ENCODE measurements around the gene NUP107. TPM values are rescaled to one million over a fixed set of nuclear protein-coding genes. Genes with fewer than 3 reads are reported as not detected.
A peak's percentile ranks its signal among the peaks of the same experiment; 100 is the strongest.

The NUP107 gene
- total RNA-seq, 1 experiment from 2014 or later, result 132 TPM

DNA sequence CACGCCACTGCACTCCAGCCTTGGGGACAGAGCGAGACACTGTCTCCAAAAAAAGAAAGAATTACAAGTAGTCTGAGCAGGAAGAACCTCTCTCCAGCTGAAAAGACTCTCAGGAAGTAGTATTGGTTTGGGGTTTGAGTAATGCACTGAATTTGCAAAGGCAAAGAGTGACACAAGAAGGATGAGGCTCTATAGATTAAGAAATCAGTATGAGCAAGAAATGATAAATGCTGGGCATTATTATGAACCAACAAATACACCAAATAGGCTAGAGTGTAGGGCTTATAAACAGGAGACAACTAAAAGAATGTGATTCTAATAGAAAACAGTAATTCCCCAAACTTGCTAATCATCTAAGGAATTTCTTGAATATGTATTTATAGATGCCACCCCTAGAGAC is 56.6 kb downstream of the NUP107 start (continued):
- TF ChIP-seq KAT7 (CRISPR knock-in tag; IDR thresholded peaks at IDR 0.05; ENCODE audit: borderline replicate concordance), result no peak
- TF ChIP-seq, protein P1, sequence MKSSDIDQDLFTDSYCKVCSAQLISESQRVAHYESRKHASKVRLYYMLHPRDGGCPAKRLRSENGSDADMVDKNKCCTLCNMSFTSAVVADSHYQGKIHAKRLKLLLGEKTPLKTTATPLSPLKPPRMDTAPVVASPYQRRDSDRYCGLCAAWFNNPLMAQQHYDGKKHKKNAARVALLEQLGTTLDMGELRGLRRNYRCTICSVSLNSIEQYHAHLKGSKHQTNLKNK (CRISPR knock-in tag; IDR thresholded peaks at IDR 0.05), result no peak
- no peak for TF ChIP-seq SP1 (CRISPR knock-in tag; conservative IDR thresholded peaks at IDR 0.05)
- TF ChIP-seq, protein P2, sequence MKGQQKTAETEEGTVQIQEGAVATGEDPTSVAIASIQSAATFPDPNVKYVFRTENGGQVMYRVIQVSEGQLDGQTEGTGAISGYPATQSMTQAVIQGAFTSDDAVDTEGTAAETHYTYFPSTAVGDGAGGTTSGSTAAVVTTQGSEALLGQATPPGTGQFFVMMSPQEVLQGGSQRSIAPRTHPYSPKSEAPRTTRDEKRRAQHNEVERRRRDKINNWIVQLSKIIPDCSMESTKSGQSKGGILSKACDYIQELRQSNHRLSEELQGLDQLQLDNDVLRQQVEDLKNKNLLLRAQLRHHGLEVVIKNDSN (CRISPR knock-in tag; IDR thresholded peaks at IDR 0.05), result no peak
- TF ChIP-seq MXD4 (CRISPR knock-in tag; IDR thresholded peaks at IDR 0.05; ENCODE audit: borderline replicate concordance), result no peak
- TF ChIP-seq GRHL2 (CRISPR knock-in tag; IDR thresholded peaks at IDR 0.05; ENCODE audit: insufficient replicate concordance, severe bottlenecking), result no peak
- no peak for TF ChIP-seq NR3C1 (CRISPR knock-in tag; conservative IDR thresholded peaks at IDR 0.05; ENCODE audit: low read depth)
- TF ChIP-seq ZNF416 (CRISPR knock-in tag; IDR thresholded peaks at IDR 0.05), result no peak
- no peak for TF ChIP-seq CREM (CRISPR knock-in tag; IDR thresholded peaks at IDR 0.05)

- Mint-ChIP-seq H3K4me1 (peaks cover 17% of the 10 kb centered on the region), H3K9me3 (no peaks in the 10 kb centered on the region), H3K36me3 (peaks cover 6% of the 10 kb centered on the region), H3K4me3 (peak overlapping the region; percentile 98), H3K27ac (peak overlapping the region; percentile 78; the same call in 1 of the 2 replicates), H3K27me3 (ENCODE audit: low read depth) (no peaks in the 10 kb centered on the region)
- TF ChIP-seq, protein P3, sequence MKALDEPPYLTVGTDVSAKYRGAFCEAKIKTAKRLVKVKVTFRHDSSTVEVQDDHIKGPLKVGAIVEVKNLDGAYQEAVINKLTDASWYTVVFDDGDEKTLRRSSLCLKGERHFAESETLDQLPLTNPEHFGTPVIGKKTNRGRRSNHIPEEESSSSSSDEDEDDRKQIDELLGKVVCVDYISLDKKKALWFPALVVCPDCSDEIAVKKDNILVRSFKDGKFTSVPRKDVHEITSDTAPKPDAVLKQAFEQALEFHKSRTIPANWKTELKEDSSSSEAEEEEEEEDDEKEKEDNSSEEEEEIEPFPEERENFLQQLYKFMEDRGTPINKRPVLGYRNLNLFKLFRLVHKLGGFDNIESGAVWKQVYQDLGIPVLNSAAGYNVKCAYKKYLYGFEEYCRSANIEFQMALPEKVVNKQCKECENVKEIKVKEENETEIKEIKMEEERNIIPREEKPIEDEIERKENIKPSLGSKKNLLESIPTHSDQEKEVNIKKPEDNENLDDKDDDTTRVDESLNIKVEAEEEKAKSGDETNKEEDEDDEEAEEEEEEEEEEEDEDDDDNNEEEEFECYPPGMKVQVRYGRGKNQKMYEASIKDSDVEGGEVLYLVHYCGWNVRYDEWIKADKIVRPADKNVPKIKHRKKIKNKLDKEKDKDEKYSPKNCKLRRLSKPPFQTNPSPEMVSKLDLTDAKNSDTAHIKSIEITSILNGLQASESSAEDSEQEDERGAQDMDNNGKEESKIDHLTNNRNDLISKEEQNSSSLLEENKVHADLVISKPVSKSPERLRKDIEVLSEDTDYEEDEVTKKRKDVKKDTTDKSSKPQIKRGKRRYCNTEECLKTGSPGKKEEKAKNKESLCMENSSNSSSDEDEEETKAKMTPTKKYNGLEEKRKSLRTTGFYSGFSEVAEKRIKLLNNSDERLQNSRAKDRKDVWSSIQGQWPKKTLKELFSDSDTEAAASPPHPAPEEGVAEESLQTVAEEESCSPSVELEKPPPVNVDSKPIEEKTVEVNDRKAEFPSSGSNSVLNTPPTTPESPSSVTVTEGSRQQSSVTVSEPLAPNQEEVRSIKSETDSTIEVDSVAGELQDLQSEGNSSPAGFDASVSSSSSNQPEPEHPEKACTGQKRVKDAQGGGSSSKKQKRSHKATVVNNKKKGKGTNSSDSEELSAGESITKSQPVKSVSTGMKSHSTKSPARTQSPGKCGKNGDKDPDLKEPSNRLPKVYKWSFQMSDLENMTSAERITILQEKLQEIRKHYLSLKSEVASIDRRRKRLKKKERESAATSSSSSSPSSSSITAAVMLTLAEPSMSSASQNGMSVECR (CRISPR knock-in tag; IDR thresholded peaks at IDR 0.05; ENCODE audit: borderline replicate concordance), result no peak
- TF ChIP-seq TP53 (CRISPR knock-in tag; IDR thresholded peaks at IDR 0.05) (no peak), JAZF1 (CRISPR knock-in tag; IDR thresholded peaks at IDR 0.05) (no peak), FOXP1 (CRISPR knock-in tag; IDR thresholded peaks at IDR 0.05; ENCODE audit: borderline replicate concordance) (no peak), ZNF121 (CRISPR knock-in tag; IDR thresholded peaks at IDR 0.05) (no peak), ESRRA (CRISPR knock-in tag; IDR thresholded peaks at IDR 0.05; ENCODE audit: borderline replicate concordance) (no peak), ATF1 (CRISPR knock-in tag; IDR thresholded peaks at IDR 0.05) (no peak), HMGA2 (CRISPR knock-in tag; IDR thresholded peaks at IDR 0.05) (no peak), PRDM15 (CRISPR knock-in tag; IDR thresholded peaks at IDR 0.05) (no peak), NFATC4 (CRISPR knock-in tag; IDR thresholded peaks at IDR 0.05) (no peak), NR1H2 (CRISPR knock-in tag; IDR thresholded peaks at IDR 0.05) (no peak), CTCF (IDR thresholded peaks at IDR 0.05) (no peak), SOX15 (CRISPR knock-in tag; IDR thresholded peaks at IDR 0.05) (no peak), EMX1 (CRISPR knock-in tag; IDR thresholded peaks at IDR 0.05) (no peak), KAT7 (CRISPR knock-in tag; IDR thresholded peaks at IDR 0.05; ENCODE audit: borderline replicate concordance) (no peak)
- TF ChIP-seq, protein P4, sequence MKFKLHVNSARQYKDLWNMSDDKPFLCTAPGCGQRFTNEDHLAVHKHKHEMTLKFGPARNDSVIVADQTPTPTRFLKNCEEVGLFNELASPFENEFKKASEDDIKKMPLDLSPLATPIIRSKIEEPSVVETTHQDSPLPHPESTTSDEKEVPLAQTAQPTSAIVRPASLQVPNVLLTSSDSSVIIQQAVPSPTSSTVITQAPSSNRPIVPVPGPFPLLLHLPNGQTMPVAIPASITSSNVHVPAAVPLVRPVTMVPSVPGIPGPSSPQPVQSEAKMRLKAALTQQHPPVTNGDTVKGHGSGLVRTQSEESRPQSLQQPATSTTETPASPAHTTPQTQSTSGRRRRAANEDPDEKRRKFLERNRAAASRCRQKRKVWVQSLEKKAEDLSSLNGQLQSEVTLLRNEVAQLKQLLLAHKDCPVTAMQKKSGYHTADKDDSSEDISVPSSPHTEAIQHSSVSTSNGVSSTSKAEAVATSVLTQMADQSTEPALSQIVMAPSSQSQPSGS (CRISPR knock-in tag; IDR thresholded peaks at IDR 0.05; ENCODE audit: borderline replicate concordance, low read depth), result no peak
- no peak for DNase-seq (ENCODE audit: low spot score)
- no peak for ATAC-seq
- CTCF ChIA-PET, result interaction anchor here (1.1 to 1.8 kb wide), 3 partner anchors 63 to 587 kb away, joined by 3 to 18 read pairs (median 8); partner anchors contain the start of gene MDM2
- POLR2A ChIA-PET, result interaction anchor here (0.6 to 2.0 kb wide), 4 partner anchors 62 to 797 kb away, joined by 3 to 13 read pairs (median 4); partner anchors contain the start of gene MDM2
Observed at GRCh38 chr12:68745376-68745903, 58.7 kb downstream of the NUP107 start.
